Gastrocnemius medialis (tissue), 4 donors: ENCODE results near the gene TRPV3.

ENCODE experiments used
- POLR2A ChIP-seq, 2 donors: fragments of 450-650 bp; IDR thresholded peaks; one replicate each; pipeline ENCODE4 v1.6.1; 2017; ENCODE audit warnings: antibody characterized with exemption in 2 of 2, mild to moderate bottlenecking in 2 of 2, moderate library complexity in 2 of 2
- TF ChIP-seq, protein P1 (sequence below), 5 experiments: fragments of 450-650 bp in 3 of 5; fragments of 200-600 bp in 2 of 5; sonication (generic) in 2 of 5; IDR thresholded peaks in 4 of 5; conservative IDR thresholded peaks in 1 of 5; 1 replicate in 4 of 5; 2 replicates in 1 of 5; pipeline ENCODE4 v1.5.1; 2016 to 2019; ENCODE audit warnings: antibody characterized with exemption in 5 of 5, mild to moderate bottlenecking in 3 of 5, moderate library complexity in 3 of 5

DNA sequence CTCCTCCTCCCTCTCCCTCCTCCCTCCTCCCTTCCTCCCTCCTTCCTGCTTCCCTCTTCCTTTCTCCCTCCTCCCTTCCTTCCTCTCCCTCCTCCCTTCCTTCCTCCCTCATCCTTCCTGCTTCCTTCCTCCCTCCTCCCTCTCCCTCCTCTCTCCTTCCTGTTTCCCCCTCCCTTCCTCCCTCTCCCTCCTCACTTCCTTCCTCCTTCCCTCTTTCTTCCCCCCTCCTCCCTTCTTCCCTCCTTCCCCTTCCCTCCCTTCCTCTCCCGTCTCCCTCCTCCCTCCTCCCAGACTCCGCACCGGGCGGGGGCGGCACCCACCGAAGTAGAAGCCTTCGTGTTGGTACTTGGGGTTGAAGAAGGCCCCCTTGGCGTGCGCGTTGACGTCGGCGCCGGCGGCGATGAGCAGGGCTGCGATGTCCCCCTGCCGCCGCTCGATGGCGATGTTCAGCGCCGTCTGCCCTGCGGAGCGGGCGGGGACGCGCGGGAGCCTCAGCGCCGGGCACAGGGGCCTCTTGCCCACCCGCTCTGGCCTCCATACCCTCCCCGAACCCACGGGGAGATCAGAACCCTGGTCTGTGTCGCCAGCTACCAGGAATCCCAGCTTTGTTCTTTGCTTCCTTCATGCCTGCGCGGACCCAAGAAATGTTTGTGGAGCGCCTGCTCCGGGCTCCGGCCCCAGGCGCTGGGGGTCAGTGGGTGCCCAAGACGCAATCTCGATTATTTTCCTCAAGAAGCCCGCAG, 22.2 kb downstream of the TRPV3 start:
- TF ChIP-seq, protein P1, sequence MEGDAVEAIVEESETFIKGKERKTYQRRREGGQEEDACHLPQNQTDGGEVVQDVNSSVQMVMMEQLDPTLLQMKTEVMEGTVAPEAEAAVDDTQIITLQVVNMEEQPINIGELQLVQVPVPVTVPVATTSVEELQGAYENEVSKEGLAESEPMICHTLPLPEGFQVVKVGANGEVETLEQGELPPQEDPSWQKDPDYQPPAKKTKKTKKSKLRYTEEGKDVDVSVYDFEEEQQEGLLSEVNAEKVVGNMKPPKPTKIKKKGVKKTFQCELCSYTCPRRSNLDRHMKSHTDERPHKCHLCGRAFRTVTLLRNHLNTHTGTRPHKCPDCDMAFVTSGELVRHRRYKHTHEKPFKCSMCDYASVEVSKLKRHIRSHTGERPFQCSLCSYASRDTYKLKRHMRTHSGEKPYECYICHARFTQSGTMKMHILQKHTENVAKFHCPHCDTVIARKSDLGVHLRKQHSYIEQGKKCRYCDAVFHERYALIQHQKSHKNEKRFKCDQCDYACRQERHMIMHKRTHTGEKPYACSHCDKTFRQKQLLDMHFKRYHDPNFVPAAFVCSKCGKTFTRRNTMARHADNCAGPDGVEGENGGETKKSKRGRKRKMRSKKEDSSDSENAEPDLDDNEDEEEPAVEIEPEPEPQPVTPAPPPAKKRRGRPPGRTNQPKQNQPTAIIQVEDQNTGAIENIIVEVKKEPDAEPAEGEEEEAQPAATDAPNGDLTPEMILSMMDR (IDR thresholded peaks at IDR 0.05 in 4 of 5, conservative IDR thresholded peaks at IDR 0.05 in 1 of 5): peak; percentile 46 to 77 (median 70)
- TF ChIP-seq POLR2A (IDR thresholded peaks at IDR 0.05): no peak
